Activated CD4-positive, alpha-beta T cell treated with anti-CD3 and anti-CD28 coated beads, Interleukin-2, Interleukin-4, amounts not matched to agents 100 ng/mL and 50 ng/mL, durations not matched to agents 16 hours and 8 hours (primary cell): ENCODE measurements around the gene FBXO28.
"Not testable (repeated sequence)": the region's sequence is repeated elsewhere in the genome, so short reads cannot be mapped to it uniquely, and the experiment has no call there.

Experiments
- DNase-seq: peaks from one replicate; pipeline ENCODE4 v3.0.0-alpha.2; 2020; ENCODE audit warnings: low spot score

FBXO28 gene

DNA sequence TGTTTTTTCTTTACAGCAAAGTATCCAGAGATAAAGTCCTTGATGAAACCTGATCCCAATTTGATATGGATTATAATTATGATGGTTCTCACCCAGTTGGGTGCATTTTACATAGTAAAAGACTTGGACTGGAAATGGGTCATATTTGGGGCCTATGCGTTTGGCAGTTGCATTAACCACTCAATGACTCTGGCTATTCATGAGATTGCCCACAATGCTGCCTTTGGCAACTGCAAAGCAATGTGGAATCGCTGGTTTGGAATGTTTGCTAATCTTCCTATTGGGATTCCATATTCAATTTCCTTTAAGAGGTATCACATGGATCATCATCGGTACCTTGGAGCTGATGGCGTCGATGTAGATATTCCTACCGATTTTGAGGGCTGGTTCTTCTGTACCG is 75.7 kb downstream of the FBXO28 start:
- no peak for DNase-seq

DNA sequence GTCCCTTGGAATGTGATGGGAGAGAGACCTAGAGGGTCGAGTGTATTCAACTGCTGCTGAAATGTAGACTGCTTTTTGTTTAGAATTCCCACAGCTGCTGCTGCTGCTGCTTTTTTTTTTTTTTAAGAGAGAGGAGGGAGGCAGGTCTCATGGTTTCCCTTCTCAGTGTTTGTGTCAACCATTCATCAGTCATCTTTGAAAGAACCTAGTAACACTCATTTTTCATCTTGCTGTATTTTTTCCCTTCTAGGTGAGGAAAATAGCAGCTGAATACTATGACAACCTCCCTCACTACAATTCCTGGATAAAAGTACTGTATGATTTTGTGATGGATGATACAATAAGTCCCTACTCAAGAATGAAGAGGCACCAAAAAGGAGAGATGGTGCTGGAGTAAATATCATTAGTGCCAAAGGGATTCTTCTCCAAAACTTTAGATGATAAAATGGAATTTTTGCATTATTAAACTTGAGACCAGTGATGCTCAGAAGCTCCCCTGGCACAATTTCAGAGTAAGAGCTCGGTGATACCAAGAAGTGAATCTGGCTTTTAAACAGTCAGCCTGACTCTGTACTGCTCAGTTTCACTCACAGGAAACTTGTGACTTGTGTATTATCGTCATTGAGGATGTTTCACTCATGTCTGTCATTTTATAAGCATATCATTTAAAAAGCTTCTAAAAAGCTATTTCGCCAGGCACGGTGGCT is 78.3 kb downstream of the FBXO28 start:
- DNase-seq, result peak; percentile 71

- DNase-seq, result peak; percentile 34
These were observed 79.5 kb downstream of the FBXO28 start for GRCh38 chr1:224193319-224193966.

GRCh38 chr1:224196813-224197600 is 83.1 kb downstream of the FBXO28 start:
- no peak for DNase-seq

DNA sequence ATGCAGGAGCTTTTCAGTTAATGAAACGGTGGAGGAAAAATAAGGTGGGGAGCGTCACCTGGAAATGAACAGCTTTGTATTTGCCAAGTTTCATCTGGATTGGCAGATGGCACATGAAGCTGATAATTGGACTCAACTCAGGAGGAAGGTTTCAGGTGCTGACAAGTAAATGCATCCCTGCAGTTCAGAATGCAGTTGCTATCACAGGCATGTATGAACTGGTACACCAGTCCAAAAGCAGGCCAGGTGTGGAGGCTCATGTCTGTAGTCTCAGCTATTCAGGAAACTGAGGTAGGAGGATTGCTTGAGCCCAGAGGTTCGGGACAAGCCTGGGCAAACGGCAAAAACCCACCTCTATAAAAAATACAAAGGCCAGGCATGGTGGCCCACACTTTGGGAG is 84.7 kb downstream of the FBXO28 start:
- no peak for DNase-seq

- no peak for DNase-seq
These were observed 85.8 kb downstream of the FBXO28 start for GRCh38 chr1:224199679-224200078.

DNA sequence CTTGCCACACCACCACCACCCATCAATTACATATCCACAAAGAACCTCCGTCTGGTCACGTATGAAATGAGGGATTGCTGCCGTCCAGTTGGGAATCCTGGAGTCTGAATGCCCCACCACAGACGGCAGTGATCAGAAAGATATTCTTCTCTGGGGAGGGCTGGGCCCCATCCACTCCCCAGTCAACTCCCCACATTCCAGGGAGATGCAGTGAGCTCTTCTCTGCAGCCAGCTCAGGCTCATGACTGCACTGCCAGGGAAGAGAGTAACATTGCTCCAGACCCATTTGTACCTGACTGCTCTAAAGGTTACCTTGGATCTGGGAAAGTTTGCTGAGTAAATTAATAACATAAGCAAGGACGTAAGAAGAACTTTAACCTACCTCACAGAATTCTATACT is 87.5 kb downstream of the FBXO28 start:
- DNase-seq, result no peak

- DNase-seq, result no peak
These were observed 87.9 kb downstream of the FBXO28 start for GRCh38 chr1:224201853-224202252.

- no peak for DNase-seq
These were observed 89.5 kb downstream of the FBXO28 start for GRCh38 chr1:224203243-224204016.

GRCh38 chr1:224205438-224205840 is 91.5 kb downstream of the FBXO28 start:
- peak; percentile 45 for DNase-seq

DNA sequence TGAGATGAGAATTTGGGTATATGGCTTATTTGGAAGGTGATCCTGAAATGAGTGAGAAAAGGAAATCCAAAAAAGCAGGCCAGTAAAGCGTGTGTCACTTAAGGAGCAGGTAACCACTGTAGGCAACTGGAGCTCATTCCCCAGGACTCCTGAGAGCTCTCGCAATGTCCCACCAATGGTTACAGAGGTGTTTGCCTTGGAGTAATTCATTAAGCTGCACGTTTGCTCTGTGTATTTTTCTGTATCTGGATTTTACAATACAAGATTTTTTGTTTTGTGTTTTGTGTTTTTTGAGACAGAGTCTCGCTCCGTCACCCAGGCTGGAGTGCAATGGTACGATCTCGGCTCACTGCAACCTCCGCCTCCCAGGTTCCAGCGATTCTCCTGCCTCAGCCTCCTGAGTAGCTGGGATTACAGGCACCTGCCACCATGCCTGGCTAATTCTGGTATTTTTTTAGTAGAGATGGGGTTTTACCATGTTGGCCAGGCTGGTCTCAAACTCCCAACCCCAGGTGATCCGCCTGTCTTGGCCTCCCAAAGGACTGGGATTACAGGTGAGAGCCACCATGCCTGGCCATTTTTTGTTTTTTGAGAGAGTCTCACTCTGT is 92.1 kb downstream of the FBXO28 start:
- DNase-seq, result not testable (repeated sequence)

DNA sequence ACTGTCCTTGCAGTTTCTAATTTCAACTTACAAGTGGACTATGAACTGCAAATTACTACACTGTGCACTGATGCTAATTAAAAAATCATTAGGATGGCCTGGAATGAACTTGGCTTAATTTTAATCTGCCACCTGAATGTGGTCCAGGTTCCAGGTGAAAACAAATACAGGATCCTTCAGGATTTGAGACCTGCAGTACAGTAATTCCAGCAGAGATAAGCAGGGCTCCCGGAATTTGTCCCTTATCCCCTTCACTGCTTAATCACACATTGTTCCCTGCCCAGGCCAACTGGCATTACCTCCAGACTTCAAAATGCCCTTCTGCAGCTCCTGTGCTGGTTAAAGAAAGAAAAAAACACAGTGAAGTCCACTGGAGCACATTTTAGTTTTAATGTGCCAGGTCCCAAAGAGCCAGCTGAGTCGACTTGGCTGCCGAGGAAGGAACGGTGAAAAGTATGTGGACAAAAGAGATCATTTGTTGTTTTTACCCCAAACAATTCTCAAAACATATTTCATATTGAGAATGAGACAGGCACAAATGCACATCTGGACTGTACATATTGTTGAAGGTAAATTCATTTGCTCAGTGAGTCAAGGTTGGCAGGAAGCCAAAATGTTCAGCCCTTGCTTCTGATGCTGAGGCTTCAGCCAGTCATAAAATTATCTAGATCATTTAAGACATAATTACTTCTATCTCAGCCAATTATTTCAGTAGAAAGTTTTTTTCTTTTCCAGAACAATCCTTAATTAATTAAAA is 97.5 kb downstream of the FBXO28 start:
- no peak for DNase-seq
